Right forelimb (tissue), 1 donor: ENCODE data around the gene UCP3.
A peak's percentile ranks its signal among the peaks of the same experiment; 100 is the strongest.
"Not testable (repeated sequence)": the region's sequence is repeated elsewhere in the genome, so short reads cannot be mapped to it uniquely, and the experiment has no call there.

Experiments
- DNase-seq: peaks from one replicate; pipeline ENCODE4 v3.0.0-alpha.2; 2018

UCP3 gene

DNA sequence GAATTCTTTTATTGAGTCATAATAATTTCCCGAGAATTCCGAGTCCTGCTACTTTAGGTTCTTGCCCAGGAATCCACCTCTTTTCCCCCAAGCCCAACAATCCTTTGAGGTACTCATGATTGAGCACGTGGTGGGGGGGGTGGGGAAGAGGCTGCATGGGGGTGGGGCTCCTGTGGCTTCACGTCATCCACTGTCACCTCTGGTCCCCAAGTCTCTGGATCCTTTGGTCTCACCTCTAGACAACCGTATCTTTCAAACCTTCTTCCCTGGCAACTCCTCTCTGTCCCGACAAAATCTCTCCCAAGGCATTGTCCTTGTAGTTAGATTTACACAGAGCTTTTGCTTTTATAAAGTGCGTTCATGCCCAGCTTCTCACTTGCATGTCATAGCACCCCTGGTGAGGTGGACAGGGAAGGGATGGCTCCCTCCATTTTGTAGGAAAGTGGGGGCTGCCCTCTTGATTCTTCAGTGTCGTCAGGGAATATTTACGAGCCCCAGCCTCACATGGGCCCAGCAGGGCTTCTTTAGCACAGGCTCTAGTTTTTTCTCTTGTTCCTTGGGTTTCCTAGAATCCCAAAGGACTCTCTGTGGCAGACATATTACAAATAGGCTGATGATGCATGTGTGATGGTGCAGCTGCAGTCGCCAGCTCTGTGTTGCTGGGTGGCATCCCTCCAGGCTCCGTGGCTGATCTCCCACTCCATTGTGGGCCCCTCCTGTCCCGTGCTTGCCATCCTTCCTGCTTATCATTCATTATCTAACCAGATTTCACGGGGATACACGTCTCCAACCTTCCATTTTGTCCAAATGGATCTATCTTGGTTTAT, 8.4 kb downstream of the UCP3 start:
- DNase-seq = no peak

DNA sequence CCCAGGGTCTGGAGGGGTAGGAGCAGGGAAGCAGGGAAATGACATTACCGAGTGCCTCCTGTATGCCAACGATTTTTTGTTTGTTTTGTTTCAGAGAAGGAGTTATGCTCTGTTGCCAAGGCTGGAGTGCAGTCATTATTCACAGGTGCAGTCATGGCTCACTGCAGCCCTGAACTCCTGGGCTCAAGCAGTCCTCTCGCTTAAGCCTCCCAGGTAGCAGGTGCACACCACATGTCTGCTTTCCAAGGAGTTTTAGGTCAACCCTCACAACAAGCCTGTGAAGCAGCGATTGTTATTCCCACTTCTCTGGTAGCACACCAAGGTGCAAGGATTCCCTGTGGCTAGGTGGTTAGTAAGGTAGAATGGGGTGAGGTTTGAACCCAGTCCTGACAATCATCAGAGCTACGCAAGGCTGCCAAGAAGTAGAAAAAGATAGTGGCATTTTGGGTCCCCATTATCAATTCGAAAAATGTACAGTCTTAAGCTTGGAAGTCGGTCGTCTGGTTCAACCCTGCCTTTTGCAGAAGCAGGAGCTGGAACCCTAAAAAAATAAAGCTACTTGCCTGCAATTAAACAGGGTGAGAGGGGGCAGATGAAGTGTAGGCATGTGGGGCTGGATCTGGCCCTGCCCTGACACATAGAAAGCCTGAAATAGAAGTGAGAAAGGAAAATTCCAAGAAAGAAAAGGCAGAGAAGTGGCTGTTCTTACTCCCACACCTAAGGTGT, 9.1 kb downstream of the UCP3 start:
- no peak for DNase-seq

DNA sequence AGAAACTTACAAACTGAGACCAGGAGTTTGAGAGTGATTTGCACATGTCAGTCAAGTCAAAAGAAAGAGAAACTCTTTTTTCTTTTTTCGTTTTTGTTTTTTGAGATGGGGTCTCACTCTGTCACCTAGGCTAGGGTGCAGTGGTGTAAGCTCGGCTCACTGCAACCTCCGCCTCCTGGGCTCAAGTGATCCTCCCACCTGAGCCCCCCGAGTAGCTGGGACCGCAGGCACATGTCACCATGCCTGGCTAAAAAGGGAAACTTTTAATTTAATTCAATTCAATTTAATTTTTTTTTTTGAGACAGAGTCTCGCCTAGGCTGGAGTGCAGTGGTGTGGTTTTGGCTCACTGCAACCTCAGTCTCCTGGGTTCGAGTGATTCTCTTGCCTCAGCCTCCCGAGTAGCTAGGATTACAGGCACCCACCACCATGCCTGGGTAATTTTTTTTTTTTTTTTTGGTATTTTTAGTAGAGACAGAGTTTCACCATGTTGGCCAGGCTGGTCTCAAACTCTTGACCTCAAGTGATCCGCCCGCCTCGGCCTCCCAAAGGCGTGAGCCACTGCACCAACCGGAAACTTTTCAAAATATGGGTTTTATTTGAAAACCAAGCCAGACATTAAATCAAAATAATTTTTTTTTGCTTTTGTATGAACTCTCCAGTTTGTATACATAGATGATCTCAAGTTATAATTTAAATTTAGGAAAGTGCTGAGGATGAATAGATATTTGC, 9.9 kb downstream of the UCP3 start:
- DNase-seq = no peak

DNA sequence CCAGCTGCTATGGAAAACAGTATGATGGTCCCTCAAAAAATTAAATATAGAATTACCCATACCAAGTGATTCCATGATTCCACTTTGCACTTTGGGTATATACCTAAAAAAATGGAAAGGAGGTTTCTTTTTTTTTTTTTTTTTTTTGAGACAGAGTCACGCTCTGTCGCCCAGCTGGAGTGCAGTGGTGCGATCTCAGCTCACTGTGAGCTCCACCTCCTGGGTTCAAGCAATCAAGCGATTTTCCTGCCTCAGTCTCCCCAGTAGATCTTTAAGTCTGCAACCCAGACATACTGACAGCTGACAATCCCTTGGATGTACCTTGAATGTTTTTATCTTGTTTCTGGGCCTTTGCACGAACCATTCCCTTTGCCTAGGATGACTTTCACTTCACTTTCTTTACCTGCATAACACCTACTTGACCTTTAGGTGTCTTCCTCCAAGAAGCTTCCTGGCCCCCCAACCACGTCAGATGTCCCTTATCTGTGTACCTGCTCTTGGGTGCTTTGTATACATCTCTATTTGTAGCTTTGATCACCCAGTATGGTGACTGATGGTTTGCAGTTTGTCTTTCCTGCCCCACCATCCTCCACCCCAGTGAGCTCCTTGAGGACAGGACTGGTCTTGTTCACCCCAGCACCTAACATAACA, 11.6 kb downstream of the UCP3 start:
- DNase-seq = no peak

DNA sequence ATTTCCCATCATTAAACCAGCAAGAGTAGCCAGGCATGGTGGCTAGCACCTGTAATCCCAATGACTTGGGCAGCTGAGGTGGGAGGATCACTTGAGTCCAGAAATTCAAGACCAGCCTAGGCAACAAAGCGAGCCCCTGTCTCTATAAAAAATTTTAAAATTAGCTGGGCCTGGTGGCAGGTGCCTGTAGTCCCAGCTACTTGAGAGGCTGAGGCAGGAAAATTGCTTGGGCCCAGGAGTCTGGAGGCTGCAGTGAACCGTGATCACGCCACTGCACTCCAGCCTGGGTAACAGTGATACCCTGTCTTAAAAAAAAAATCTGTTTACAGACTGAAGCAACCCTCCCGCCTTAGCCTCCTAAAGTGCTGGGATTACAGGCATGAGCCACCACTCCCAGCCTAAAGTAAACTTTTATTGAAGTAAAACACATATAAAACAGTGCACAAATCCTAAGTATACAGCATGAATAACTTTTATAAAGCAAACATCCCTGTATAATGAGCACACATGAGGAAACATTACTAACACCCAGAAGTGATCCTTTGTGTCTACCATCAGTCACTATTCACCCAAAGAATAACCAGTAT, 12.6 kb downstream of the UCP3 start:
- no peak for DNase-seq

DNA sequence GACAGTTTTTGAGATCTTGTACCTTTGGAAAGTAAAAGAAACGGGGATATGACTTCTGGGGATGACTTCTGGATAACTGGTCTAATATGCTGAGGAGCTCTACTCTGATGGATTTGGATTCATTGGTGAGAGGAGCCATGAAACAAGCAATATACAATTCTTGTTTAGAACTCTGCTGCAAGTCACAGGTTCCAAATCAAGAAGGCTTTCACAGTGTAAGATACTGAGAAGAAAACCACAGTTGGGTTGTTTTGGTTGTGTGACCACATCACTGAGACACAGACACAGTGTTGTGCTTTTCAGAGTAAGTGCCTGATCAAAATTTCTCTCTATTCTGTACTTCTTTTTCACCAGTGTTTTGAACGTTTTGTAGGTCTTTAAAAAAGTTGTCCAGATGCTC, 13.2 kb downstream of the UCP3 start:
- no peak for DNase-seq

DNA sequence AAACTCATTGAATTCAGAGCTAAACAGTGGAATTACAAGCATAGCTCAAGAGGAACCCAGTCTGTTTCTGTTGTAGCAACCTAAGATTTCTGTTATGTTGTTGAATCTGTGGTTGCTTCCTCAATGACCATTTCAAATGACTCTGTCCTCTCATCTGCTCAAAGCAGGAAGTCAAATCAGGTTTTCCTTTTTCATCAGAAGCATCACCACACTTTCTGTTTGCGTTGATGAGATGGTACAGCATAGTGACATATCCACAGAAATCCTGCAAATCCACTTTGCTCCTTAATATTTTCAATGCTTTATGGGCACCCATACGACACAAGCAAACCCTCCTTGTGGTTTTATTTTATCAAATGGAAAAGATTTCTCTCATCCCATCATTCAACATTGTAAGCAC, 13.6 kb downstream of the UCP3 start:
- DNase-seq = no peak

DNA sequence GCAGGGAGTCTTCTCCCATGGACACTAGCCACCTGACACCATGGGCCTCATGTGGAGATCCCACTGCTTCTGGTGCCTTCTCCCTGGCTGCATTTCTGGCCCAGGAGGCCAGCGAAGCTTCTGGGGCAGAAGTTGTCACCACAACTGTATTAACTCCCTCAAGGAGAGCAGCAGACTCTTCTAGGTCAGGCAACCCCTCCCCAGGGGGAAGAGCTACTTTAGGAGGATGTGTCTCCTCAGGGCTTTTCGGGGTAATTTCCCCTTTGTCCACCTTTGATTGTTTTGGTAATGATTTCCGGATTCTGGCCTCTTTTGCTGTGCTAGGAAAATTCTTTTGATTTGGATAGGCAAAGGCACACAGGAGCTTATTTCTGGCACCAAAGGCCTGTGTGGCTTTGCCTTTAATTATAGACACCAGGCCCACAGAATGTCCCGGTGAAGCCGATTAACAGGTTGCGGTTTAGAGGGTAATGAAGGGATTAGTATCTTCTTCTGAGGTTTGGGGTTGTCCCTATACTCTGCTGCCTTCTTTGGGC, 17.3 kb downstream of the UCP3 start:
- DNase-seq = no peak

DNA sequence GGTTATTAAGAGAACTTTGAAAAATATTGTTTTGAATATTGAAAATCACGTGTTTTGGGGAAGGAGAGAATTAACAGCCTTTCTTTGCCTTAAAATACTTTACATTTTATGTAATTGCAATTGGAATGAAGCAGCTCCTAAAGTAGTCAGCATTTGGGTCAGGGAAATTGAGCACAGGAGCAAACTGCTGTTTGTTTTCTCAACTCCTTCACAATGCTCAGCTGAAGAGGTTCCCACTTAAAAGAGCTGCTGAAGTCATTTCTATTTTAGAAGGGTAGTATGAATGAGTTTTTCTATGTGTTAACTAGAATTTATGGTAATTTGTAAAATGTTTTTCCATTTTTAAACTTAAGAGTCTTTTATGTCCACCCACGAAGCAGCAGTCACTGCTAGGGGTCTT, 18.2 kb downstream of the UCP3 start:
- DNase-seq = no peak

DNA sequence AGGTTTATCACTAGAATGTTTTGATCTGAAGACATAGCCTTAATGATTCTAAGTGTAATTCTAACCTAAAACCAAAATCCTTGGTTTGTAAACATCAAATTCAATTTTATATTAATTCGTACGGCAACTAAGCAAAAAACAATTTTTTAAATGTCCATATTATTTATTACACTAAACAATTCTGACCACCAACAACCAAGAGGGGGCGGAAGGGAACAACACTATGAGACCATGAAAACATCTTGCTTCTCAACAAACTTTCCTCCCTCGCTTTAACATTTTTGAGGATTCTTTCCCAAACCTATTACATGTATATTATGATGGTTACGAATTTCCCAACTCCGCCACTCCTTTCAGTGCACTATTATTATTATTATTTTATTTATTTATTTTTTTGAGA, 19.7 kb downstream of the UCP3 start:
- DNase-seq = no peak

DNA sequence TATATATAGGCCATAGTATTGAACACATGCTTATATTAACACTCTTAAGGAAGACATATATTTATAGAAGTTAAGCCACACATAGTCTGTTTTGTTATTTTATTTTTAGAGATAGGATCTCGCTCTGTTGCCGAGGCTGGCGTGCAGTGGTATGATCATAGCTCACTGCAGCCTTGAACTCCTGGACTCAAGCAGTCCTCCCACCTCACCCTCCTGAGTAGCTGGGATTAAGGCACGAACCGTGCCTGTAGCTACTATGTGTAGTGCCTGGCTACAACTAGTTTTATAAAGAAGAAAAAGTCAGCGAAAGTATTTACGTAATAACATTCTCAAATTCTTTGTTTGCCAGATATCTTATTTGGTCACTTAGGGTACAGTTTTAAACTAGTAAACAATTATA, 20.7 kb downstream of the UCP3 start:
- DNase-seq = no peak

DNA sequence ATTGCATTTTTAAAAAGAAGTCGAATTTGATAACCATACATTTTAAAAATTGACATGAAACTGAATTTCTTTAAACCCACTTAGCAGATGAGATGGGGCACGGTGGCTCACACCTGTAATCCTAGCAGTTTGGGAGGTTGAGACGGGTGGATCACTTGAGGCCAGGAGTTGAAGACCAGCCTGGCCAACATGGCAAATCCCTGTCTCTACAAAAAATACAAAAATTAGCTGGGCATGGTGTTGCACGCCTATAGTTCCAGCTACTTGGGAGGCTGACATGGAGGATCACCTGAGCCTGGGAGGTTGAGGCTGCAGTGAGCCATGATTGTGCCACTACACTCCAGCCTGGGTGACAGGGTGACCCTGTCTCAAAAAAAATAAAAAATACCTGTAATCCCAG, 23.2 kb downstream of the UCP3 start:
- DNase-seq = not testable (repeated sequence)

DNA sequence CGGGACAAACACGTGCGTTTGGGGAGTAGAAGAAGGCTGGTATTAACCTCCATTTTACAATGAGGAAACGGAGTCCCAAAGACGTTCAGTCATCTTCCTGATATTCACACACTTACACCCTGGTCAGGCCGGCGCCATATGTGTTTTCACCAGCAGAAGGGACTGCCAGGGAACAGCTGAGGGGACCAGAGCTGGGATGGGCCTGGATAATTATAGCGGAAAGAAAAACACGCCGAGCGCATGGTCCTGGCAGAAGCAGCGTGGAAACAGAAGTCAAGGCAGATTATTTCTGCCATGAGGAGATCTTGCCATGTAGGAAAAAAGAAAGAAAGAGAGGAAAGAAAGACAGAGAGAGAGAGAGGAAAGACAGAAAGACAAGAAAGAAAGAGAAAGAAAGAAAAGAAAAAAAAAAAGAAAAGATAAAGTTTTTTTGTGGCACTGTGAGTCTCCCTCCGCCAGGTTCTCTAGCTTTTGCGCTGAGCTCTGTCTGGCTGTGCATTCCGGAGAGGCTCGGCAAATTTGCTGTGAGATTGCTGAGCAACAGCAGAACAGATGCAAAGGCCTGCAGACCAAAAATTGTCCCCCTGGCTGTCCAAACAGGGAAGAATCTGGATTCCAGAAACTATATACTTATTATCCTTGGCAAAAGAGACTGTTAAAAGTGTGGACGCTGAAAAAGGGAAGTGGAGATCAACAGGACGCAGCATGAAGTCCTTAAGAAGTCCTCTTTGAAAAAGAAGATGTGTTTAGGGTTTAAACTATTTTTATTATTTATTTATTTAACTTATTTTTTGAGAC, 24.9 kb downstream of the UCP3 start:
- DNase-seq = no peak

DNA sequence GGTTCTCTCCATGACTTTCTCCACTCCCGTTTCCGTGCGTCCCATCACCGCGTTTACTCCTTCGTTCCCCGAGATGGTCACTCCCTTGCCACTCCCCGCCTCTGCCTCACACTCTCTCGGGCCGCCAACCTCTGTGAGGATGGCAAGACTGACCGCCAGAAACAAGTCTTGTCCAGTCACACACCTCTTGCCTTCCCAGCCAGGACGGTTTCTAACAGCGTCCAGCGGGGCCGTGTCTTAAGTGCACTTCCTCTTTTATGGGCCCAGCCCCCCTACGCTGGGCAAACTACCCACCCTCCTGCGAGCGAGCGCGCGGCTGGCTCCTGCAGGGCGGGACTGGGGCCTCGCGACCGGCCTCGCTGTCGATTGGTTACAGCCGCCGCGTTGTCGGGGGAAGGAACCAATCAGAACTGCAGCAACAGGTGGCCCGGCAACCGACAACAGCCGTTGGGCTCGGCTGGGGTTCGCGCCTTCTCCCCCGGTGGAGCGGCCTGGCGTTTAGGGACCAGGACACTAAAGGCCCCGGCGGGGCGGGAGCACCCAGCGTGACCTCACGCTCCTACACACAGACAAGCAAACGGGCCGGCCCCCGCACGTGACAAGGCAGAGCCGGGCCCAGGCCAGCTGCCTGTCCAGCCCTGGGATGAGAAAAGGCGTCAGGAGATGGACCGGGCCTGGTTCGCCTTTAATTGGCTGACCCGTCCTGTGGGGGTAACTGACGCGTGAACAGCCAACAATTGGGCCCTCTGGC, 25.7 kb downstream of the UCP3 start:
- DNase-seq = peak; percentile 87

DNA sequence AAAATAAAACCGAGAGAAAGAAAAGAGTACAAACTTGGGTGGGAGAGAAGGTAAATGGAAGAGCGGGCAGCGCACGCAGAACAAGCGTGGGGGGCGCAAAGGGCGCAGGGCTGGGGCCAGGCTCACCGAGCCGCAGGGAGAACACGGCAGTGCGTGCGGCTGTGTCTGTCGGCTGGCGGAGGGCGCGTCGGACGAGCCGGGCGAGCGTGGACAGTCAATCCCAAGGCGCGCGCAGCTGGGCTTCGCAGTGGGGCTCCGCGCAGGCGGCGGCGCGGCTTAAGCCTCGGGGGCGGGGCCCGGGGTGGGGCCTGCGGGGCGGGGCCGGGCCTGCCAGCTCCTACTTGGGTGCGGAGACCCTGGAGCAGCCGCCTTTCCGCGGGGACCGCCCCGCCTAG, 26.3 kb downstream of the UCP3 start, which contains the start of gene UCP2:
Gene UCP2 (minus strand): TSS at position 249 of the 395 bp plus-strand sequence. CDS start 4,465 bp downstream, outside the sequence.
- peak; percentile 87 for DNase-seq

DNA sequence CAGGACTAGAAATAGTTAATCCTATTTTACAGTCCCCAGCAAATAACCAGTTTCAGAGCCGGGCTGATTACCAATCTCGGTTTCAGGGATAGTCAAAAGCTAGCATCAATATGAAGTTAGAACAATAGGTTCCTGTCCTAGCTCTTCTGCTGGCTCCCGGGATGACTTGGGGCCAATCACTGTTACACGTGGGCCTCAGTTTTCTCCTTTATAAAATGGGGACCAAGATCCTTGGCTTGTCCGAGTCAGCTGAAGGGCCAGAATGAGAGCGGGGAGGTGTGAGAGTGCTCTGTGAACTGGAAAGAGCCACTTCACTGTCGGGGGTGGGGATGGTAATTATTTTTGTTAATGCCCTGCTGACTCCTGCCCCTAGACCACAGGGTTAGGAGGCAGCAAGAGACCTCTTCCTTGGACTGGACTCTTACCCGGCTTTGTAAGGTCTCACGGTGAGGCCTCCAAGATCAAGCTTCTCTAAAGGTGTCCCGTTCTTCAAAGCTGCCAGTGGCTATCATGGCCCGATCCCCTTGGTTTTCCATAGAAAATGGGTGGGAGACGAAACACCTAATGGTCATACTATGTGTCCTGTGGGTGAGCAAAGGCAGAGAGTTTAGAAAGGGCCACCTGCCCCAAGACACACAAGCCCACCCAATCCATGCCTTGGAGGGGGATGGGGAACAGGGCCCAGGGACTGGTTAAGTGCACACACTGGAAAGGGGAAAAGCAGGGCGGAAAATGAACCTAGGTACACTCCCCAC, 27.7 kb downstream of the UCP3 start:
- no peak for DNase-seq

DNA sequence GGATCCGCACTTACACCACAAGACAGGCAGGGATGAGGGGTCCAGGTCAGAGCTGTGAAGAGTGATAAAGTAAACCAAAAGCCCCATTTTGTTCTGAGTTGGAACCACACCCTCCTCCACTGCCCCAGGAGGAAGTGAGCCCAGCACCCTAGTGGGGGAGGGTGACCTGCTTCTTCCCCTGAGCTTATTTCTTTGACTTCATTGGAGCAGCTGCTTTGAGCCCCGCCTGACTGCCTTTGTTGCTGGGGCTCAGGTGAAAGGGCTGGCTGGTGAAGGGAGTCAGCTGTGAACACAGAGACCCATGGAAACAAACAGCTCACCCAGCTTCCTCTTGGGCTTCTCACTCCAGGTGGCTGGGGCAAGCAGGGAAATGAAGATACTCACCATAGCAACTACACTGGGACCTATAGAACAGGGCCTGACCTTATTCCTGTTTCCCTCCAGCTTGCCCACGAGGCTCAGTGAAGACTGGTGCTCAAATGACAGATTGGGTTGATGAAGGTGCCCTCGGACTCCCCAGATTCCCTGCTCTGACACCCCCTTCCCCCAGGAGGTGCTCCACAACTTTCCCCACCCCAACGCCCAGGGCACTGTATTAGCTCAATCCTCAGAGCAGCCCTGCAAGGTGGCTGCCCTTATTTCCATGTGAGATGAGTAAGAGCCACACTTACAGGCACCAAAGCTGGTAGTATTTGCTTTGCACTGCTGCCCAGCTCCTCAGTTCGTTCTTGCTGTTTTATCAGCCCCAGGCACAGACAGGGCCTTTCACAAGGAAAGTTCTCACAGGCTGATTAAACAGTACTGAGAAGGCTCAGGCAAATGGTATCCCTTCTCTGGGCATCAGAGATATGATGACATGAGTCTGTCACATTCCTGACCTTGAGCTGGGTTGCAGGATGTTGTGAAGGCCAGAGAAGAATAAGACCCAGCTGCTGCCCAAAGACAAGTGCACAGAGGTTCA, 28.6 kb downstream of the UCP3 start:
- DNase-seq = no peak

DNA sequence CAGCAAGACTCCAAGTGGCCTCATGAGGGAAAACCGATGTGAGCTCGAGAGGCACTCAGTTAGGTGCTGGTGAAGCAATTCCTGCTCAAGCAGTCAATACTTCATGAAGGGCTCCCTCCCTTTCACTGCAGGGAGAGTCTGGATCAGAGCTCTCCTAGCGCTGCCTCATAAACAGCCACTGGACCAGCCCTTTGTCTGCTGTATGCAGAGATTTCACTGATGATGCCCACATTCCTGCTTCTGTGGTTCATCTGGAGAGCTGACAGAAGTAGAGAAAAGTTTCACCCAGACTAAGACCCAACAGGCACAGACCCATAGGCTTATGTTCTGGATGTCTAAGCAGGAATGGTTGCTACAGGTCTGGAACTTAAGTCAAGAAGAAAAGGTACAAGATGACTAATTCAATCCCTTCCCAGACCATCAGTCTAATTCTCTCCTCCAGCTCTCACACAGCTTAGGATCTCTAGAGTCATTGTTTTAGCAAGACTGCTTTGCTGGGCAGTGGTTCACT, 30.3 kb downstream of the UCP3 start:
- DNase-seq = no peak
